GM18526 (cell line): ENCODE data around the gene DNAI1.

Source experiments
- POLR2A ChIP-seq: IDR thresholded peaks from 3 replicates; pipeline ENCODE4 v1.6.1; 2011; ENCODE audit not compliant: insufficient read length; ENCODE audit errors: extremely low read depth

Gene DNAI1

GRCh38 chr9:34570376-34570775 is 111.8 kb downstream of the DNAI1 start:
- TF ChIP-seq POLR2A, result no peak
